Muscle of leg (tissue), 11 donors: Measurements from ENCODE around the gene PIK3CB. TPM values are rescaled to one million over a fixed set of nuclear protein-coding genes. Genes with fewer than 3 reads are reported as not detected.
A peak's percentile ranks its signal among the peaks of the same experiment; 100 is the strongest.
"Not testable (repeated sequence)": the region's sequence is repeated elsewhere in the genome, so short reads cannot be mapped to it uniquely, and the experiment has no call there.

Experiments
- DNase-seq: peaks from one replicate; pipeline ENCODE4 v3.0.0; 2013
- H3K27ac ChIP-seq: one replicate; pipeline ENCODE4 v1.5.1; 2013; ENCODE audit warnings: mild to moderate bottlenecking, low read length, control low read depth
- H3K27me3 ChIP-seq: one replicate; pipeline ENCODE4 v1.6.1; 2013; ENCODE audit warnings: low read length; ENCODE audit not compliant: control insufficient read depth, insufficient read depth
- H3K36me3 ChIP-seq: one replicate; pipeline ENCODE4 v1.6.1; 2013; ENCODE audit warnings: low read length; ENCODE audit not compliant: control insufficient read depth, insufficient read depth
- H3K4me1 ChIP-seq: one replicate; pipeline ENCODE4 v1.6.1; 2013; ENCODE audit warnings: low read length; ENCODE audit not compliant: control insufficient read depth, insufficient read depth
- H3K4me3 ChIP-seq: one replicate; pipeline ENCODE4 v1.5.1; 2013; ENCODE audit warnings: low read length, control low read depth
- H3K9me3 ChIP-seq: replicated peaks from 2 replicates; pipeline ENCODE4 v1.6.1; 2013; ENCODE audit warnings: low read depth, low read length; ENCODE audit not compliant: control insufficient read depth
- WGBS: methylation state at CpG from one replicate; pipeline ENCODE4 v1.1.5; 2013; ENCODE audit warnings: missing lambda C conversion rate; ENCODE audit not compliant: insufficient coverage; 5-methylcytosine and 5-hydroxymethylcytosine counted together
- polyA plus RNA-seq, 8 donors: library from polyadenylated mRNA; unstranded; fragments of 120-200 nt; gene quantifications; one replicate each; pipeline versions ENCODE4 v1.2.1 to v1.2.3, GENCODE V29; 2013; ENCODE audit warnings: inconsistent platforms in 1 of 8, low replicate concordance in 1 of 8; ENCODE audit not compliant: insufficient read length in 8 of 8, insufficient read depth in 1 of 8
- total RNA-seq: library from RNA; stranded (reverse); fragments of 120-200 nt; gene quantifications from one replicate; pipeline ENCODE4 v1.2.4, GENCODE V29; 2013

PIK3CB gene
- total and polyA plus RNA-seq, 9 donors, result 8.0 to 16.3 (median 10.0) TPM

DNA sequence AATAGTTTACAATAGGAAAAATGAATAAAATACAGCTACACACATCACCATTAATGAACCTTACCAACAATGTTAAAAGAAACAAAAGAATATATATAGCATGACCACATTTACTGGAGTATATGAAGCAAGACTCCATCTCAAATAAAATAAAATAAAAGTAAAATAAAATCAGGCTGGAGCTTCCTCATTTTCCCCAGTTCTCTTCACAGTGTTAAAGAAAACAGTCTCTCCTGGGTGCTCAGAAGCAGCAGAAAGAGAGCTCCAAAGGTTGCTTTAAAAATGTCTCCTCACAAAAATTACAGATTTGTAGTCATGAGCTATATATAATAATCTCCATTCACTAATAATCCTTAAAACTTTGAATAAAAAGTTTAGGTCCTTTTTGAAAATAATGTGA is 48.8 kb downstream of the PIK3CB start:
- Histone ChIP-seq H3K36me3 (no peaks in the 10 kb centered on the region), H3K27ac (no peak overlapping the region), H3K4me1 (no peaks in the 10 kb centered on the region), H3K4me3 (no peak overlapping the region), H3K27me3 (no peaks in the 10 kb centered on the region), H3K9me3 (no peaks in the 10 kb centered on the region)
- no peak for DNase-seq

DNA sequence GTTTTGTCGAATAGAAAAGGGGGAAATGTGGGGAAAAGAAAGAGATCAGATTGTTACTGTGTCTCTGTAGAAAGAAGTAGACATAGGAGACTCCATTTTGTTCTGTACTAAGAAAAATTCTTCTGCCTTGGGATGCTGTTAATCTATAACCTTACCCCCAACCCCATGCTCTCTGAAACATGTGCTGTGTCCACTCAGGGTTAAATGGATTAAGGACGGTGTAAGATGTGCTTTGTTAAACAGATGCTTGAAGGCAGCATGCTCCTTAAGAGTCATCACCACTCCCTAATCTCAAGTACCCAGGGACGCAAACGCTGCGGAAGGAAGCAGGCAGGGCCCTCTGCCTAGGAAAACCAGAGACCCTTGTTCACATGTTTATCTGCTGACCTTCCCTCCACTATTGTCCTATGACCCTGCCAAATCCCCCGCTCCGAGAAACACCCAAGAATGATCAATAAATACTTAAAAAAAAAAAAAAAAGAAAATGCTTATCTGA is 49.3 kb downstream of the PIK3CB start:
- not testable (repeated sequence) for DNase-seq, H3K4me1 ChIP-seq, H3K27me3 ChIP-seq, H3K27ac ChIP-seq, H3K9me3 ChIP-seq, H3K4me3 ChIP-seq, H3K36me3 ChIP-seq
- no CpG with 5 or more reads among the region's 7 CpGs for WGBS

DNA sequence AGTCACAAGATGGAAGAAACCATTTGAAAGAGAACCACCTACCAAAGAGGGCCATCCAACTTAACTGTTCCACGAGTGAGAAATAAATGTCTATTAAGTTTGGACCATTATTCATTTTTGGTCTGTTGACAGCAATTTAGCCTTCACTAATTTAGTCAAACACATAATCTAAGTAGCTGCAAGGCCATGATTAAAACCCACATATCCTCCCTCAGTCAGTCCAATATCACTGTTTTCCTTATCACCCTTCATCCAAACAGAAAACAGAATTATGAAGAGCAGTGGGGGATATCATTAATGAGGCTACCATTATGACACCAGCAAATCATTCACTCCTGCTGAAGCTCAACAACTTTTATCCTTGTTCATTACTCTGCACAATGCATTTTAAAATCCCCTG is 52.0 kb downstream of the PIK3CB start:
- Histone ChIP-seq H3K36me3 (no peaks in the 10 kb centered on the region), H3K4me3 (no peak overlapping the region), H3K27me3 (no peaks in the 10 kb centered on the region), H3K4me1 (no peaks in the 10 kb centered on the region), H3K27ac (no peak overlapping the region), H3K9me3 (no peaks in the 10 kb centered on the region)
- no peak for DNase-seq
- WGBS, result no CpG with 5 or more reads among the region's 1 CpG

DNA sequence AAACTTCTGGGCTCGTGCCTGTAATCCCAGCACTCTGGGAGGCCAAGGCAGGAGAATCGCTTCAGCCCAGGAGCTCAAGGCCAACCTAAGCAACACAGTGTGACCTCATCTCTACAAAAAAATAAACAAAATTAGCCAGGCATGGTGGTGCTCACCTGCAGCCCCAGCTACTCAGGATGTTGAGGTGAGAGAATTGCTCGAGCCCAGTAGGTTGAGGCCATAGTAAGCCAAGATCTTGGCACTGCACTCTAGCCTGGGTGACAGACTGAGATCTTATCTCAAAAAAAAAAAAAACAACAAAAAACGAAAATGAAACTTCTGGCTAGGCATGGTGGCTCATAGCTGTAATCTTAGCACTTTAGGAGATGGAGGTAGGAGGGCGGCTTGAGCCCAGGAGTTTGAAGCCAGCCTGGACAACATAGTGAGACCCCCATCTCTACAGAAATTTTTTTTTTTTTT is 53.7 kb downstream of the PIK3CB start:
- H3K9me3 ChIP-seq, result no peaks in the 10 kb centered on the region
- no peak for DNase-seq
- no peak overlapping the region for H3K4me3 ChIP-seq
- 100% methylated on average over 1 of the region's 5 CpGs for WGBS
- peaks cover 8% of the 10 kb centered on the region for H3K4me1 ChIP-seq
- H3K27me3 ChIP-seq, result no peaks in the 10 kb centered on the region
- no peak overlapping the region for H3K27ac ChIP-seq
- H3K36me3 ChIP-seq, result no peaks in the 10 kb centered on the region

DNA sequence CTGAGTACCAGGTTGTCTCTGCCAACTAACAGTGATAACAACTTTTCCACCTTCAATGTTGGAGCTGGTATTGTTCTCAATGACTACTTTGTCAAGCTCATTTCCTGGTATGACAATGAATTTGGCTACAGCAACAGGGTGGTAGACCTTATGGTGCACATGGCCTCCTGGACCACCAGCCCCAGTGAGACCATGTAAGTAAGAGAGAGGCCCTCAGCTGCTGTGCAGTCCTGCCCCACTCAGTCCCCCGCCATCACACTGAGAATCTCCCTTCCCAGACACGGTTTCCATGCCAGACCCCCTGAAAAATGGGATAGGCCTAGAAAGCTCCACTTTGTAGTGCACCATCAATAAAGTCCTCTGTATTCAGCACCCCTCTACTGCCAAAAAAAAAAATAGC is 56.1 kb downstream of the PIK3CB start:
- Histone ChIP-seq H3K4me3 (no peak overlapping the region), H3K36me3 (no peaks in the 10 kb centered on the region), H3K4me1 (peaks cover 22% of the 10 kb centered on the region), H3K27me3 (no peaks in the 10 kb centered on the region), H3K27ac (no peak overlapping the region), H3K9me3 (no peaks in the 10 kb centered on the region)
- DNase-seq, result no peak
- WGBS, result 100% methylated on average over 2 of the region's 2 CpGs

DNA sequence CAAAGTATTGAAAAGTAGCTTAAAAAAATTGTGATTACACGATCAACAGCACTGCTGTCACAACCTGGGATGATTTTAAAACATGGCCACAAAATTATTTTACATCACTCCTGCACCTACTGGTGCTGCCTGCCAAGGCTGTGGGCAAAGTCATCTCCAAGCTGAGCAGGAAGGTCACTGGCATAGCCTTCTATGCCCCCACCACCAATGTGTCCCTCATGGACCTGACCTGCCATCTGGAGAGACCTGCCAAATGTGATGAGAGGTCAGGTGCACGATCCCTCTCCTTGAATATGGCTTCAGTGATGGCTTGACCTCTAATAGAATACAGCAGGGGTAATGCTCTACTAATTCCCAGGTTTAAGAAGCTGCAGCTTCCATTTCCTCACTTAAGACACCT is 57.8 kb downstream of the PIK3CB start:
- Histone ChIP-seq H3K27me3 (no peaks in the 10 kb centered on the region), H3K27ac (no peak overlapping the region), H3K36me3 (no peaks in the 10 kb centered on the region), H3K4me1 (peaks cover 22% of the 10 kb centered on the region), H3K9me3 (no peaks in the 10 kb centered on the region), H3K4me3 (no peak overlapping the region)
- no peak for DNase-seq
- no CpG with 5 or more reads among the region's 2 CpGs for WGBS

DNA sequence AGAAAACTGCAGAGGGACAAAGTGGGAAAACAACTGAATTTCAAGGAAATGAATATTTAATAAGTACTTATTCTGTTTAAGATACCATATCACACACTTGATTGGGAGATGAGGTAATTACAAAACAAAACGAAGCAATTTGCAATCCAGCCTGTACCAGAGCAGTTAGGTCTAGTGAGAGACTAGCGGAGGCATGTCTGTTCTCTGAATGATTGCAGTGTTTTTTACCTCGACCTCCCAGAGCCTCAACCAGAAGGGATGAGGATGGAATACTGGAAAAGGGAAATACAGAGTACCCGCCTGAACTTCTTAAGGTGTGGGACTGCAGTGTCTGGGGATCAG is 59.5 kb downstream of the PIK3CB start:
- H3K27me3 ChIP-seq, result no peaks in the 10 kb centered on the region
- no peak overlapping the region for H3K4me3 ChIP-seq
- WGBS, result no CpG with 5 or more reads among the region's 4 CpGs
- no peaks in the 10 kb centered on the region for H3K36me3 ChIP-seq
- H3K27ac ChIP-seq, result peak overlapping the region; percentile 89
- H3K9me3 ChIP-seq, result no peaks in the 10 kb centered on the region
- no peak for DNase-seq
- H3K4me1 ChIP-seq, result peaks cover 22% of the 10 kb centered on the region

DNA sequence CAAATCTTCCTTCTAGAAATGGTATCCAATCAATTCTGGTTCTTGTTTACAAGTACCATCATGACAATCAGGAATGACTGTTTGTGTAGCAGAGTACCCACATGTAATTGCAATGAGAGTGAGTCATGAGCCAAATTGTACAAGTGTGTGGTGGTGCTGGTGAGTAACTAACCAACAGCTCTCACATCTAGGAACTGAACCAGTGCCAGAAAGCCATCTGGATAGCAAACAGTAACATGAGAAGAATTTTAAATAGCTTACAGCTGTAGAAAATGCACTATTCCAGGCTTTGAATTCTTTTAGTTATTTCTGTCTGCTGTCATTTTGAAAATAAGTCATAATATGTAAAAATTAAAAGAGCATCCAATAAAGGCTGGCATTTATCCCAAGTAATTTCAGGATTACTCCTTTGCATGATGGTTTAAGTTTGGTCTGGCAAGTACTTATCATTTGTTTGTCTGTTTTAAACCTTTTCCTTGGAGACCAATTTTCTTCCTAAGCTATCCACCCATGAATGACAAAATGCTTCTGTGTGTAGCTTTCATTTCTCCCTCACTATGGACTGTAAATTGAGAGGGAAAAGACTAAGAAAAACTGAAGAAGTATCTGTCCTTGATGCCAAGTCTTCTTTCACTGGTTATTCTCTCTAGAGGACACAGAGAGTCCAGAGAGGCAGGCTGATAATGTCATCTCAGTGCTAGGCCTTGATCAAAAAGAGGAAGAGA is 60.0 kb downstream of the PIK3CB start:
- Histone ChIP-seq H3K27ac (peak overlapping the region; percentile 89), H3K4me3 (no peak overlapping the region)

DNA sequence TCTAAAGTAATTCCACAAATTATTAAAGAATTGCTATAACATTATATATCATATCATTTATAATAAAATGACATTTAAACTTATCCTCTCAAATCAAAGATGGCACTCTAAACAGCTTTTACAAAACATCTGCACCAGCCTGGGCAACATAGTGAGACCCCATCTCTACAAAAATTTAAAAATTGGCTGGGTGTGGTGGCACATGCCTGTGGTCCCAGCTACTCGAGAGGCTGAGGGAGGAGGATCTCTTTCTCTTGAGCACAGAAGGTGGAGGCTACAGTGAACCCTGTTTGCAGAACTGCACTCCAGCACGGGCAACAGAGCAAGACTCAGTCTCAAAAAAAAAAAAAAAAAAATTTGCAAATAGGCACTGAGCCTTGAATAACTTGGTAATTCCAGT is 63.1 kb downstream of the PIK3CB start:
- WGBS, result 100% methylated on average over 1 of the region's 2 CpGs
- H3K27me3 ChIP-seq, result no peaks in the 10 kb centered on the region
- peaks cover 14% of the 10 kb centered on the region for H3K9me3 ChIP-seq
- no peak overlapping the region for H3K4me3 ChIP-seq
- no peak for DNase-seq
- no peak overlapping the region for H3K27ac ChIP-seq
- H3K36me3 ChIP-seq, result peaks cover 8% of the 10 kb centered on the region
- H3K4me1 ChIP-seq, result peaks cover 24% of the 10 kb centered on the region

More for the DNA sequence above, 60.0 kb downstream of the PIK3CB start:
- DNase-seq, result peak; percentile 96
- Histone ChIP-seq H3K27me3 (no peaks in the 10 kb centered on the region), H3K36me3 (no peaks in the 10 kb centered on the region), H3K4me1 (peaks cover 22% of the 10 kb centered on the region), H3K9me3 (no peaks in the 10 kb centered on the region)

DNA sequence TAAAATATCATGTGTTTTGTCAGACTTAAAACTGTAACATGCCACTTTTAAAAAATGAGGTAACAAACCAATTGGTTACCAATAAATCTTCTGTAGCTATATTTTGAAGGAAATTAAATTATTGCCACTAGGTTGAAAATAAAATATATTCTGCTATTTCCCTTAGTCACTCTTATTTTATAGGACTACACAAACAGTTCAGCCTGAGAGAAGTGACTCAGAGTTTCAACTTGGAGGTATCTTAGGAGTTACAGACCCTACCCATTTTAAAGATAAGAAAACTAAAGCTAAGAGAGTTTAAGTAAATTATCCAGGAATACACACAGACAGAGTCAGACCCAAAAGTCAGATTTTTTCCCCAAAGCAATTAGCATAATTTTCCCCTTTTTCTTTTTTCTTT is 65.1 kb downstream of the PIK3CB start:
- no peak overlapping the region for H3K4me3 ChIP-seq
- H3K27ac ChIP-seq, result peak overlapping the region; percentile 49
- peaks cover 8% of the 10 kb centered on the region for H3K36me3 ChIP-seq
- peaks cover 8% of the 10 kb centered on the region for H3K4me1 ChIP-seq
- H3K9me3 ChIP-seq, result peaks cover 14% of the 10 kb centered on the region
- no peaks in the 10 kb centered on the region for H3K27me3 ChIP-seq
- no peak for DNase-seq

DNA sequence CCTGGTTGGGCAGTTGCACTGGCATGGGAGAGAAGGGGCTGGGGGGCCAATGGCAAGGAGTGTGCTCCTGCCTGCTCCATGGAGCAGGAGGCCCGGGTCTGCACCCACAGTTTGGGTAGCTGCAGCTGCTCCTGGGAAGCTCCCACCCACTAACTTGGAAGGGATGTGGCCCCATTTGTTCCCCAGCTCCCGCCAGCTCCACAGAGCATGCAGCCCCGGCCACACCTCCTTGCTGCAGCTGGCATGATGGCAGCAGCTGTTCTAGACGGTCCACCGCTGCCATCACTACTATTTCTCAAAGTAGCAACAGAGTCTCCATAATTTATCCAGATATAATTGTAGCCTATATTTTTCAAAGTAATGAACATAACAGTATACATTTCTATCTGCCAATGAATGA is 65.8 kb downstream of the PIK3CB start:
- Histone ChIP-seq H3K36me3 (peaks cover 8% of the 10 kb centered on the region), H3K27ac (peak overlapping the region; percentile 49), H3K9me3 (peaks cover 14% of the 10 kb centered on the region), H3K4me3 (no peak overlapping the region), H3K27me3 (no peaks in the 10 kb centered on the region), H3K4me1 (peaks cover 5% of the 10 kb centered on the region)
- WGBS, result 97% methylated on average over 3 of the region's 5 CpGs
- peak; percentile 67 for DNase-seq
